Memory B cell (primary cell): ENCODE measurements around the gene EFNA1.
"Not testable (repeated sequence)": the region's sequence is repeated elsewhere in the genome, so short reads cannot be mapped to it uniquely, and the experiment has no call there.

ENCODE experiments used
- ATAC-seq: fragments of 150-1000 bp; cut with Tn5 transposase; 2 replicates; pipeline ENCODE4 v1.10.0; 2021; ENCODE audit warnings: low read depth, mild to moderate bottlenecking, moderate library complexity
- DNase-seq, 2 donors: peaks; one replicate each; pipeline ENCODE4 v3.0.0; 2022; ENCODE audit warnings: low spot score in 2 of 2
- H3K27ac Mint-ChIP-seq: one replicate; pipeline ENCODE4 v1.8.0; 2022; ENCODE audit warnings: mild to moderate bottlenecking, moderate library complexity, mixed read lengths
- H3K27me3 Mint-ChIP-seq: one replicate; pipeline ENCODE4 v1.8.0; 2022; ENCODE audit warnings: mixed read lengths
- H3K36me3 Mint-ChIP-seq: one replicate; pipeline ENCODE4 v1.8.0; 2022; ENCODE audit warnings: mild to moderate bottlenecking, mixed read lengths
- H3K4me1 Mint-ChIP-seq: one replicate; pipeline ENCODE4 v1.8.0; 2022; ENCODE audit warnings: mixed read lengths
- H3K4me3 Mint-ChIP-seq: one replicate; pipeline ENCODE4 v1.8.0; 2022; ENCODE audit warnings: mild to moderate bottlenecking, moderate library complexity, mixed read lengths
- H3K9me3 Mint-ChIP-seq: one replicate; pipeline ENCODE4 v1.8.0; 2022; ENCODE audit warnings: mixed read lengths

EFNA1 gene

DNA sequence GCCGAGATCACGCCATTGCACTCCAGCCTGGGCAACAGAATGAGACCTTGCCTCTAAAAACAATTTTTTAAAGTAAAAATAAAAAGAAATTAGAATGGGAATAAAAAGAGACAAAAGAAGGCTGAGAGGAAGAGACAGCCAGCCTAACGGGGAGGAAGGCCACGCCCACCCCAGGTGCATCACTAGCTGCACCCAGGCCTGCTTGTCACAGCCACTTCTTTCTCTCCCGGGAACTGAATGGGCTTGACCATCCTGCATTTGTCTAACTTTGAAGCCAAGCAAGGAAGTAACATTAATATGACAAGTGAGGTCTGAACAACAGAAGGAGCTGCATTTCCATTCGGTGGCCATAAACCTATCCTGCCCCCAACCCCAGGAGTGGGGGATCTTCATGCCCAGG lies 20.8 kb upstream of the EFNA1 start:
- Mint-ChIP-seq H3K4me1 (peaks cover 8% of the 10 kb centered on the region), H3K27ac (no peak overlapping the region), H3K9me3 (no peaks in the 10 kb centered on the region), H3K27me3 (peaks cover 2% of the 10 kb centered on the region), H3K4me3 (no peak overlapping the region), H3K36me3 (no peaks in the 10 kb centered on the region)
- no peak for ATAC-seq
- DNase-seq = no peak

DNA sequence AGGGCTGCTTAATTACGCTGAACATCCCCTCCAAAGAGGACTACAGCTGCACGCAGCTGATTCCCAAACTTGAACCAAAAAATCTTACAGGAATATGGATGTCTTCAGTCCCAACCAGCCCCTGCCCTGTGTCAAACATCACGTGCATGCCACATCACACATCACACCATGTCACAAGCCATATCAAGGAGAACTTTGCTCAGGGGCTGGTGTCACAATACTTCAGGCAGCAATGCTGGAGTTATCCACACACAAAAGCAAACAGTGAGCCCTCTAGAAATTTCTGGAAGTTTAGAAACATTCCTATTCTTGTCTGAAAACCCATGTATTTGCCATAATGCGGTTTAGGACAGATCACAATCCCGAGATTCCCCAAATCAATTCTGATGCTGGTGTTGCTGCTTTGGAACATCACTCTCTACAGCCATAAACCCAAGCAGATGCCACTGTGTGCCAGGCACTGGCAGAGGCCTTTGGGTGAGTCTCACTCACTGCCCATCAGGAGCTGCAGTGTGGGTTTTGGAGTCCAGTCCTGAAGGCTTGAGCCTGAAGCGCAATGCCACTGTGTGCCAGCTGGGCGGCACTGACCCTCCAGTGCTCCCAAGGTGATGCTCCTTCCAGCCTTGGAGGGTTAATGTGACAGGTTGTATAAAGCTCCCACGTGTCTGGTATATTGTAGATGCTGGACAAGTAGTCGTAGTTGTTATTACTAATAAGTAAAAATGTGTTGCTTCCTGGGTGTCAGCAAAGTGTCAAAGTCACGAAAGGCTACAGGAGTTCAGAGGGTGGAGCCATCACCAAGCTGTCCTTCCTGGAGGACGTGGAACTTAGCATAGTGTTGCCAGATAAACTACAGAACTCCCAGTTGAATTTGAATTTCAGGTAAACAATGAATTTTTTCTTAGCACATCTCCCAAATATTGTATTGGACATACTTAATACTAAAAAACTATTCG lies 20.1 kb upstream of the EFNA1 start:
- no peaks in the 10 kb centered on the region for H3K36me3 Mint-ChIP-seq
- peaks cover 3% of the 10 kb centered on the region for H3K4me1 Mint-ChIP-seq
- no peak overlapping the region for H3K27ac Mint-ChIP-seq
- ATAC-seq (no peak), DNase-seq (no peak)
- no peaks in the 10 kb centered on the region for H3K9me3 Mint-ChIP-seq
- H3K27me3 Mint-ChIP-seq = peaks cover 2% of the 10 kb centered on the region
- H3K4me3 Mint-ChIP-seq = no peak overlapping the region

DNA sequence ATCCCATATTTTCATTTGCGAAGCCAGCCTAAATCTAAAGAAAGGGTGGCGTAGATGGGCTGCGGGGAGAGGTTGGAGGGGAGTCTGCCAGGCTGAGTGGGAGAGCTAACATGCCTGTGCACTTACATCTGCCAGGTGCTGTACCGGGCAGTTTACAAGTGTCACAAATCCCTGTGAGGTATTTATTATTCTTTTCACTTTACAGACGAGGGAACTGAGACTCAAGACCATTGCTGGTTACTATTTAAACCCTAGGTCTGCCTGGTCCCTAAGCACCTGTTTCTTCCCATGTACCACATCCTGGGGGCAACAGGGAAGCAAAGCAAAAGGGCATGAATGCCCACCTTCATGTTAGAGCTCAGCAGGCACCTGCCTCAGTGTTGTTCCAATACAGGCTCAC lies 19.4 kb upstream of the EFNA1 start:
- Mint-ChIP-seq H3K27ac (no peak overlapping the region), H3K27me3 (peaks cover 2% of the 10 kb centered on the region), H3K4me3 (no peak overlapping the region), H3K36me3 (no peaks in the 10 kb centered on the region), H3K4me1 (peaks cover 3% of the 10 kb centered on the region), H3K9me3 (no peaks in the 10 kb centered on the region)
- ATAC-seq (no peak), DNase-seq (no peak)

DNA sequence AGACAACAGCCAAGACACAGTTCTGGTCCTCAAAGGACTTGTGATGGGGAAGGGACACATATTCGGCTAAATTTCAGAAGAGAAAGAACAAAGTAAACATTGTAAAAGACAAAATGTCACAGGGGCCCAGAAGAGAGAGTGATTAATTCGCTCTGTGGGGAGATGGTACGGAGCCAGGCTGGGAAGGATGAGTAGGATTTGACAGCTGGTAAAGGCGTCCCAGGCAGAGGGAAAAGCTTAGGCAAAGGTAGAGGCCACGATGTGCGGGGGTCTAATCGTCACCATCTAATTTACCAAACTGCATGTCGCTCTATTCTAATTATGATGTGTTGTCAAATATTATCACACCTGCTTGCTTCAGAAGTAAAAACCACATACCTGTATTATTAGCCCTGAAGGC lies 17.3 kb upstream of the EFNA1 start:
- Mint-ChIP-seq H3K4me1 (peaks cover 3% of the 10 kb centered on the region), H3K27ac (no peak overlapping the region), H3K9me3 (no peaks in the 10 kb centered on the region), H3K4me3 (no peak overlapping the region), H3K36me3 (no peaks in the 10 kb centered on the region), H3K27me3 (peaks cover 2% of the 10 kb centered on the region)
- DNase-seq = no peak
- no peak for ATAC-seq

DNA sequence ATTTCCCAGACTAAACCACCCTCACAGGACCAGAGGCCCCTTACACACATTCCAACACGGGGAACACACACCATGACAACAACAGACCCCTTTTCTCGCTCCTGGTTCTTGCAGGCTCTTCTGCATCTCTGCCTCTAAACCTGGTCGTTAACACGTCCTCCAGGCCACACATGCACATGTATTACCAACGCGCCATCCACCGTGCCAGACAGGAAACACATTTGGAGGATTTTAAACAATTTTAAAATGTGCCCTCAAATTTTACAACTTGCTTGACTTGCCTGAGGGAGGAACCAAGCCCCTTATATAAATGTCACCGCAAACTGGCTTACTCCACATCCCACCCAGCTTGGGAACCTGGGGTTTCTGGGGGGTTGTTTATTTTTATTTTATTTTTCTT lies 16.9 kb upstream of the EFNA1 start:
- DNase-seq = no peak
- H3K9me3 Mint-ChIP-seq = no peaks in the 10 kb centered on the region
- H3K4me3 Mint-ChIP-seq = no peak overlapping the region
- no peak for ATAC-seq
- H3K27me3 Mint-ChIP-seq = peaks cover 2% of the 10 kb centered on the region
- H3K27ac Mint-ChIP-seq = no peak overlapping the region
- H3K36me3 Mint-ChIP-seq = no peaks in the 10 kb centered on the region
- H3K4me1 Mint-ChIP-seq = peaks cover 3% of the 10 kb centered on the region

DNA sequence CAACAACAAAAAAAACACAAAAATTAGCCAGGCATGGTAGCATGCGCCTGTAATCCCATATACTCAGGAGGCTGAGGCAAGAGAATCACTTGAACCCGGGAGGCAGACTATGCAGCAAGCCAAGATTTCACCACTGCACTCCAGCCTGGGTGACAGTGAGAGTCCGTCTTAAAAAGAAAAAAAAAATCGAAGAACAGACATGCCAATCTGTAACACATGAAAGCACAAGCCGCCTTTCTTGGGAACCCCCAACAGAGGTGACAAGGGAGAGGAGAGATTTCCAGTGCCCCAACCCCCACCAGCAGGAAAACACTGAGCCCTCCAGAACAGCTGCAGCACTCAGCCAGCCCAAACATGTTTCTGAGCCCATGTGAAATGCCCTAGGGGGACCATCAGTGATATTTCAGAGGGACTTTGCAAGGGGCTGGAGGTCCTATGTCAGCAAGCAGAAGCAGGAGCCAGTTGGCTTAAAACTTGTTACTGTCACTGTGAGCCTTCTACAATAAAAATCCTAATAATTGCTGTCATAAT lies 14.2 kb upstream of the EFNA1 start:
- peaks cover 9% of the 10 kb centered on the region for H3K27me3 Mint-ChIP-seq
- DNase-seq (no peak), ATAC-seq (no peak)
- no peak overlapping the region for H3K27ac Mint-ChIP-seq
- no peaks in the 10 kb centered on the region for H3K4me1 Mint-ChIP-seq
- H3K36me3 Mint-ChIP-seq = no peaks in the 10 kb centered on the region
- H3K4me3 Mint-ChIP-seq = no peak overlapping the region
- no peaks in the 10 kb centered on the region for H3K9me3 Mint-ChIP-seq

DNA sequence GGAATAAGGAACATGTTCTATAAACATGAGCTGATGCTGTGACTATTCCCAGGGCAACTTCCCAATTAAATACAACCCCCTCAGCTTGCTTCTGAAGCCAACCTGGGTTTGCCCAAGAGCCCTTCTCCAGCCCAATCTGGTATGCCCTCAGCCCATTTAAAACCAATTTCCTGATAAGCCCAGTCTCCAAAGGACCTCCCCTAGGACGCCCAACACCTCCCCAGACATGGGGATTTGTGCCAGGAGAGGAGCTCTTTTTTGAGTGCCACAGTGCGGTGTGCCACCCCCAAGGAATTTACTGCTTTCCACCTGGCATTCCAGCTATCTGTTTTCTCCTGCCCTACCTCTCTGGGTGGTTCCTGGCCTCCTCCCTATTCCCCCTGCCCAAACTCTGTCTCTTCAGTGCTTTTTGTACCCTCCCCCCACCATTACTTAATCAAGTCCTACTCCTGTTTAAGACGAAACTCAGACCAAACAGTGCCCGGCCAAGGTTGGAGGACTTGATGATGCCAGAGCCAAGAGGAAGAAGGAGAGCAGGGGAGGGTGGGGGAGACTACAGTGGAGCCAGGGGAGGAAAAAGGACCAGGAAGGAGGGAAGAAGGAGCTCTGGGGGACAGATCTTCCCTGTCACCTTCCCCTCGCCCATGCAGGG lies 11.4 kb upstream of the EFNA1 start:
- no peaks in the 10 kb centered on the region for H3K9me3 Mint-ChIP-seq
- ATAC-seq (no peak), DNase-seq (no peak)
- H3K36me3 Mint-ChIP-seq = no peaks in the 10 kb centered on the region
- H3K27me3 Mint-ChIP-seq = peaks cover 12% of the 10 kb centered on the region
- no peak overlapping the region for H3K27ac Mint-ChIP-seq
- no peak overlapping the region for H3K4me3 Mint-ChIP-seq
- no peaks in the 10 kb centered on the region for H3K4me1 Mint-ChIP-seq

DNA sequence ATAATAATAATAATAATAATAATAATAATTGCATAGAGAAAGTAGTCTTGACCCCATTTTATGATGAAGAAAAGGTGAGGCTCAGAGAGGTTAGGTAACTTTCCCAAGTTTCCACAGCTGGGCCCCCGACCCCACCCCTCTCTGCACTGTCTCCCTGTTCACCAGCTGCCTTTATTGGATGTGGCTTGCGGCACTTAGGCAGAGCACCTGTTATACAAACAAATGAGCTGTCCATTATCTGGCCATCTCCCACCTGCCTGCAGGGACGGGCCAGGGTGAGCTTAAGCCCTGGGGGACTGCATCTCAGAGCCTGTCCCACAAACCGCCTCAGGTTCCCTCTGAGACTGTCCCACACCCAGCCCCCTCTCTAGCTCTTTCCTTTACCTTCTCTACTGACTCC lies 10.1 kb upstream of the EFNA1 start:
- ATAC-seq (no peak), DNase-seq (no peak)
- Mint-ChIP-seq H3K9me3 (no peaks in the 10 kb centered on the region), H3K4me1 (no peaks in the 10 kb centered on the region), H3K27ac (no peak overlapping the region), H3K4me3 (no peak overlapping the region), H3K36me3 (no peaks in the 10 kb centered on the region), H3K27me3 (peaks cover 12% of the 10 kb centered on the region)

DNA sequence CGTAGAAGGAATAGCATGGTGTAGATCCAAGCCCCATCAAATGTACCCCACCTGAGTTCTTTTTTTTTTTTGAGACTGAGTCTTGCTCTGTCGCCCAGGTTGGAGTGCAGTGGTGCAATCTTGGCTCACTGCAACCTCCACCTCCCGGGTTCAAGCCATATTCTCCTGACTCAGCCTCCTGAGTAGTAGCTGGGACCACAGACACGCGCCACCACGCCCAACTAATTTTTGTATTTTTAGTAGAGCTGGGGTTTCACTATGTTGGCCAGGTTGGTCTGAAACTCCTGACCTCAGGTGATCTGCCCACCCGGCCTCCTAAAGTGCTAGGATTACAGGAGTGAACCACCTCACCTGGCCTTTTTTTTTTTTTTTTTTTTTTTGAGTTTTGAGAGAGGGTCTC lies 9.6 kb upstream of the EFNA1 start:
- DNase-seq, H3K9me3 Mint-ChIP-seq, H3K4me1 Mint-ChIP-seq, ATAC-seq, H3K4me3 Mint-ChIP-seq, H3K27ac Mint-ChIP-seq, H3K36me3 Mint-ChIP-seq: not testable (repeated sequence)
- peaks cover 12% of the 10 kb centered on the region for H3K27me3 Mint-ChIP-seq

DNA sequence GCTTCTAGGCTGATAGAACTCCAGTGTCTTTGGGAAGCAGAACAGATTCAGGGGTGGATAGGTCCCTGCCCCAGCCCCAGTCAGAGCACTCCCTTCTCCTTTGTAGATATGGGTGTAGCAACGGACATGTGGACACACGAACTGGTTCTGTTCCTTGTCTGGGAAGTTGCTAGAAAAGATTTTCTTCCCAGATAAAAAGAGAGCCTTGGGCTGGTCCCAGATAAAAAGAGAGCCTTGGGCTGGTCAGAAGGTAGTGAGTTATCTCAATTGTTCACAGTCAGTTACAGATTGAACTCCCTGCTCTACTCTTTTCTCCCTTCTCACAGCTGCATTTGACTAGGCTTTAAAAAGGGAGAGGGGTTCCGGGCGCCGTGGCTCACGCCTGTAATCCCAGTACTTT lies 7.4 kb upstream of the EFNA1 start:
- no peak overlapping the region for H3K27ac Mint-ChIP-seq
- peaks cover 15% of the 10 kb centered on the region for H3K27me3 Mint-ChIP-seq
- no peak overlapping the region for H3K4me3 Mint-ChIP-seq
- H3K36me3 Mint-ChIP-seq = no peaks in the 10 kb centered on the region
- no peaks in the 10 kb centered on the region for H3K9me3 Mint-ChIP-seq
- no peaks in the 10 kb centered on the region for H3K4me1 Mint-ChIP-seq
- DNase-seq (no peak), ATAC-seq (no peak)

DNA sequence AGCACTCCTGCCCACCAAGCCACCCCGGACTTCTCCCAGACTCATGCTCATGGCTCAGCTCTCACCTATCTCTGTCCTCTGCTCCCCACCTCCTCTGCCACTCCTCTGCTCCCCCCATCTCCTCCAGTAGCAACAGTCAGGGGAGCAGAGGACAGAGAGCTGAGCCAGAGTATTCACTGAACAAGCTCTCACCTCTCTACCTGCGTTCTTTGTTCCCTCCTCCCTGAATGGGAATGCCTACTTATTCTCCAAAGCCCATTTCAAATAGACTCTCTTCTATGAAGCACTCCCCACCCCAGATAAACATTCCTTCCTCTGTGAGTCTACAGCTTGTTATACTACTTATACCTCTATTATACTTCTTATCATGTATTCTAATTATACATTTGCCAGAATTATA lies 6.4 kb upstream of the EFNA1 start:
- H3K4me1 Mint-ChIP-seq = no peaks in the 10 kb centered on the region
- no peaks in the 10 kb centered on the region for H3K9me3 Mint-ChIP-seq
- no peak for DNase-seq
- H3K27ac Mint-ChIP-seq = no peak overlapping the region
- H3K36me3 Mint-ChIP-seq = no peaks in the 10 kb centered on the region
- H3K4me3 Mint-ChIP-seq = no peak overlapping the region
- no peak for ATAC-seq
- peaks cover 17% of the 10 kb centered on the region for H3K27me3 Mint-ChIP-seq

DNA sequence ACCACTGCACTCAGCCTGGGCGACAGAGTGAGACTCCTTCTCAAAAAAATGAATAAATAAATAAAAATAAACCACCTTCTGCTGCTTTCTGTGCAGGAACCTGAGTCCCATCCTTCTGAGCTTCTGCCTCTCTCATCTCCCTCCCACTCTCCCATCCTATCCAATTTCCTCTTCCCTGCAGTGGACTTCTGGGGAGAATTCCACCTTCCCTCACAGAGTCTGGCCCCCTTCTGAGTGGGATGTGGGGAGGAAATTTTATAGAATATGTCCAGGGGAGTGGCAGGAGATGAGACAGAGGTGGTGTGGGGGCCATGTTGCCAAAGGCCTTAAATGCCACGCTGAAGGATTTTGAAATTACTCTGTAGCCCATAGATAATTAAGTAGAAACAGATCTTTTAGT lies 5.4 kb upstream of the EFNA1 start:
- DNase-seq (no peak), ATAC-seq (no peak)
- Mint-ChIP-seq H3K27ac (no peak overlapping the region), H3K9me3 (no peaks in the 10 kb centered on the region), H3K4me1 (peaks cover 6% of the 10 kb centered on the region), H3K36me3 (no peaks in the 10 kb centered on the region), H3K27me3 (peaks cover 18% of the 10 kb centered on the region), H3K4me3 (no peak overlapping the region)

DNA sequence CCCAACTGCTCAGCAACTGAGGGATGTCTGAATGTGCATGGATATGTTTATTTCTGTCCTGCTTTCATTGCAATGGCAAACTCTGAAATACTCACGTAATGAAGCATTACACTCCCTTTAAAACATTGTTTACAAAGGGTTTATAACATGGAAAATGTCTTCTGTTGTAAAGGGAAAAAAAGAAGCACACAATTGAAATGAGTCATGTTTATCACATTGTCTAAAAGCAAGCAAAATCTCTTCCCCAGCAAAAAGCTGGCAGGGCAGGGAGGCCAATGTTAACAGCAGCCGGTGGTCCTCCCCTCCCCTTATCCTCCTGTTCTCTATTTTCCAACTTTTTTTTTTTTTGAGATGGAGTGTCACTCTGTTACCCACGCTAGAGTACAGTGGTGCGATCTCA lies 3.9 kb upstream of the EFNA1 start:
- no peak for DNase-seq
- Mint-ChIP-seq H3K27ac (no peak overlapping the region), H3K4me3 (no peak overlapping the region), H3K4me1 (peaks cover 19% of the 10 kb centered on the region), H3K27me3 (peaks cover 25% of the 10 kb centered on the region), H3K36me3 (no peaks in the 10 kb centered on the region), H3K9me3 (no peaks in the 10 kb centered on the region)
- ATAC-seq = no peak

DNA sequence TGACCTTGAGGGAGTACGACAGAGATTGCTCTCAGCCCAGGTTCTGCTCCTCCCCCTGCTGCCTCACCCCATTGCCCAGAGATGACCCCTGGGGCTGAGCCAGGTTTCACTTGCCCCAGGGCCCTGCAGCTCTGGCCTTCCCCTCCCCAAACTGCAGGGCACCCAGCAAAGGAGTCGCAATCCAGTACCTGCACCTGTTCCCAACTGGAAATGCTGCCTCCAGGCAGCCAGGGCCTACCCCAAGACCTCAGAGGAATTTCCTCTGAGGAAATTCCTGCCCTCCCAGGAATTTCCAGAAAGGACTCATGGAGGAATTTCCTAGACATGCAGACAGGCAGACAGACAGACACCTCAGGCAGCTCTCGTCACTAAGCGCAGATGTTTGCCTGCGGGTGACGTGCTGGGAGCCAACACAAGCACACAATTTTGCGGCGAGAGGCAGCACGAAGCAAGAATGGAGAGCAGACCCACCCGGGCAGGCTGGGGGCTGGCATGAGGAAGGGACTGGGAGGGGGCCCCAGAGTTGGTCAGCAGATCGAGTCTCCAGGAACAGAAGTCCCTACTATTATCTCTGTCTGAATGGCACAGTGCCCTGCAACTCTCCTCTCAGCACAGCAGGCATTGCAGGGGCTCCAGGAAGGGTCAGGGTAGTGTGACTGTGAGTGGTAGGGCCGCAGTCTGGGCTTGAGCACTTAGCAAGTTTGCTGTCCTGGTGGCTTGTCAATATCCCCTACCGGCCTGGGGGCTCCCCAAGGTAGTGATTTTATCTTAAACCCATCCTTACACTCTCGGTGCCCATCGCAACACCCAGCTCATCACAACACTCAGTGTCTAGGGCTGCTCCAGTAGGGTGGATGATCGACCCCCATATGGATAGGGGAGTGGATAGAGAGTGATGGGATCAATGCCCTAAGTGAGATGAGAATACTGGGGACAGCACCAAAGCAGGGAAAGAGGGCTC lies 2.9 kb upstream of the EFNA1 start:
- Mint-ChIP-seq H3K4me3 (no peak overlapping the region), H3K36me3 (no peaks in the 10 kb centered on the region), H3K27me3 (peaks cover 29% of the 10 kb centered on the region), H3K9me3 (no peaks in the 10 kb centered on the region), H3K27ac (no peak overlapping the region), H3K4me1 (peaks cover 21% of the 10 kb centered on the region)
- no peak for ATAC-seq
- no peak for DNase-seq
